Stimulated activated memory B cell treated with anti-CD40 and anti-IgM and Interleukin-4, amounts not matched to agents 10 μg/mL and 1 μg/mL and 100 μg/mL, for 72 hours (primary cell): ENCODE measurements around the gene ST8SIA5.

Experiments used
- ATAC-seq: fragments of 150-1000 bp; cut with Tn5 transposase; 2 replicates; pipeline ENCODE4 v1.10.0; 2021
- H3K27ac Mint-ChIP-seq: one replicate; pipeline ENCODE4 v1.8.0; 2022; ENCODE audit warnings: mild to moderate bottlenecking, mixed read lengths
- H3K27me3 Mint-ChIP-seq: one replicate; pipeline ENCODE4 v1.8.0; 2022; ENCODE audit warnings: mixed read lengths
- H3K36me3 Mint-ChIP-seq: one replicate; pipeline ENCODE4 v1.8.0; 2022; ENCODE audit warnings: mixed read lengths
- H3K4me1 Mint-ChIP-seq: one replicate; pipeline ENCODE4 v1.8.0; 2022; ENCODE audit warnings: mixed read lengths
- H3K4me3 Mint-ChIP-seq: one replicate; pipeline ENCODE4 v1.8.0; 2022; ENCODE audit warnings: mild to moderate bottlenecking, moderate library complexity, mixed read lengths
- H3K9me3 Mint-ChIP-seq: one replicate; pipeline ENCODE4 v1.8.0; 2022; ENCODE audit warnings: mixed read lengths

Gene ST8SIA5

GRCh38 chr18:46622451-46622850 lies 134.4 kb downstream of the ST8SIA5 start:
- Mint-ChIP-seq H3K27ac (no peak overlapping the region), H3K9me3 (no peaks in the 10 kb centered on the region), H3K27me3 (peaks cover 35% of the 10 kb centered on the region), H3K4me3 (no peak overlapping the region), H3K36me3 (no peaks in the 10 kb centered on the region), H3K4me1 (no peaks in the 10 kb centered on the region)
- ATAC-seq, result no peak

GRCh38 chr18:46621871-46622270 lies 135.0 kb downstream of the ST8SIA5 start:
- no peaks in the 10 kb centered on the region for H3K9me3 Mint-ChIP-seq
- ATAC-seq, result no peak
- H3K36me3 Mint-ChIP-seq, result no peaks in the 10 kb centered on the region
- no peaks in the 10 kb centered on the region for H3K4me1 Mint-ChIP-seq
- no peak overlapping the region for H3K4me3 Mint-ChIP-seq
- no peak overlapping the region for H3K27ac Mint-ChIP-seq
- H3K27me3 Mint-ChIP-seq, result peaks cover 33% of the 10 kb centered on the region

- Mint-ChIP-seq H3K4me3 (no peak overlapping the region), H3K4me1 (no peaks in the 10 kb centered on the region), H3K27me3 (peaks cover 30% of the 10 kb centered on the region), H3K9me3 (no peaks in the 10 kb centered on the region), H3K27ac (no peak overlapping the region), H3K36me3 (no peaks in the 10 kb centered on the region)
- no peak for ATAC-seq
These were observed 135.6 kb downstream of the ST8SIA5 start for GRCh38 chr18:46621111-46621766.

- no peak overlapping the region for H3K4me3 Mint-ChIP-seq
- no peak overlapping the region for H3K27ac Mint-ChIP-seq
- no peaks in the 10 kb centered on the region for H3K36me3 Mint-ChIP-seq
- no peaks in the 10 kb centered on the region for H3K9me3 Mint-ChIP-seq
- ATAC-seq, result no peak
- no peaks in the 10 kb centered on the region for H3K4me1 Mint-ChIP-seq
- H3K27me3 Mint-ChIP-seq, result peaks cover 25% of the 10 kb centered on the region
These were observed 137.3 kb downstream of the ST8SIA5 start for GRCh38 chr18:46619559-46619958.
